ENCODE measurements around the gene SLBP.
A peak's percentile ranks its signal among the peaks of the same experiment; 100 is the strongest.

SLBP gene

DNA sequence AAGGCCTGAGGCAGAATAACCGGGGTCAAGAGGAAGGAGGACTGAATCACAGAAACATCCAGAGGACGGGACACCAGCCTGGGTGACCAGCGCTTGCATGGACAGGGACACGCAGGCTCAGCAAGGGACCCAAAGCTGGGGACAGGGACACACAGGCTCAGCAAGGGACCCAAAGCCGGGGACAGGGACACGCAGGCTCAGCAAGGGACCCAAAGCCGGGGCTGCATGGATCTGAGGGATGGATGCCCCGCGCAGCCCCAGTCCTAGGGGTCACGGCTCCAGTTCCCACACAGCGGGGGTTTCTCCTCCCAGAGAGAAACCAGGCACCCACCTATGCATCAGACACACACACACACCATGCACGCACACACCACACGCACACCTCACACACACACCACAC is 60.5 kb downstream of the SLBP start:
- DNase-seq (ENCODE audit: low spot score) = no peak

DNA sequence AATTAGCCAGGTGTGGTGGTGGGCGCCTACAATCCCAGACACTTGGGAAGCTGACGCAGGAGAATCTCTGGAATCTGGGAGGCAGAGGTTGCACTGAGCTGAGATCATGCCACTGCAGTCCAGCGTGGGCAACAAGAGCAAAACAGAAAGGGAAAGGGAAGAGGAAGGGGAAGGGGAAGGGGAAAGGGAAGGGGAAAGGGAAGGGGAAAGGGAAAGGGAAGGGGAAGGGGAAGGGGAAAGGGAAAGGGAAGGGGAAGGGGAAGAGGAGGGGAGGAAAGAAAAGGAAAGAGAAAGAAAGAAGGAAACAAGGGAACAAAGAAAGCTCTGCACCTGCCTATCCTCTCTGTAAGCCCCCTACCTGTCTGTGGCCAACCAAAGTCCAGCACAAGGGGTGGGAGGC is 63.2 kb downstream of the SLBP start:
- DNase-seq (ENCODE audit: low spot score) = no peak

DNA sequence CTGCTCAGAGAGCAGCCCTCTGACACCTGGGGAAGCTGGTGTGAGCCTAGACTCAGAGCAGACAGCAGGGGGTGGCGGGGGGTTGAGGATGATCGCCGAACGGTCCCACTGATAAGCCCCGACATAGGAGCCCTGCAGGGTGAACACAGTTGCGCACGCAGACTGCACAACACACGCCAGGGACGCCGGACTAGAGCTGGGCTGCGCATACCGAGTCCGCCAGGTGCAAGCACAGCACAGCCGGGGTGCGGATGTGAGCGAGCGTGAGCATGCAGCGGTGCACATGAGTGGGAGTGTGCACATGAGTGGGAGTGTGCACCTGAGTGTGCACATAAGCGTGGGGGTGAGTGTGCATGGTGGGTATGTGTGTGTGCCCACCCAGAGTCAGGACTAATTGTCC is 64.7 kb downstream of the SLBP start:
- DNase-seq (ENCODE audit: low spot score) = no peak

DNA sequence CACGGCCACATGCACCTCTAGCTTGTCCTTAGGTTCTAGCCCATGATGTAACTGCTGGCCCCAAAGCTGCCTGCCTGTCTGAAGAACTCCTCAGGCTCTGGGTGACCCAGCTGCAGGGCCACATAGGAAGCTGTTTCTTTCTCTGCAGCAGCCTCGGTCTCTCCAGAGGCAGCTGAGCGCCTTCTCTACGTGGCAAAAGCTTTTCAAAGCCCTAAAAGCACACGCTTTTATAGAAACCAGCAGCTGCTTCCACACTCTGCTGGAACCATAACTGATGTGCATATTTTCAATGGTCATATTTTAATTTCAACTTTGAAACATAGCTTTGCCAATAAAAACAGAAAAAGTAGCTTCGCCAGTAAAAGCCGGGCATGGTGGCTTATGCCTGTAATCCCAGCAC is 65.4 kb downstream of the SLBP start:
- DNase-seq (ENCODE audit: low spot score) = no peak

DNA sequence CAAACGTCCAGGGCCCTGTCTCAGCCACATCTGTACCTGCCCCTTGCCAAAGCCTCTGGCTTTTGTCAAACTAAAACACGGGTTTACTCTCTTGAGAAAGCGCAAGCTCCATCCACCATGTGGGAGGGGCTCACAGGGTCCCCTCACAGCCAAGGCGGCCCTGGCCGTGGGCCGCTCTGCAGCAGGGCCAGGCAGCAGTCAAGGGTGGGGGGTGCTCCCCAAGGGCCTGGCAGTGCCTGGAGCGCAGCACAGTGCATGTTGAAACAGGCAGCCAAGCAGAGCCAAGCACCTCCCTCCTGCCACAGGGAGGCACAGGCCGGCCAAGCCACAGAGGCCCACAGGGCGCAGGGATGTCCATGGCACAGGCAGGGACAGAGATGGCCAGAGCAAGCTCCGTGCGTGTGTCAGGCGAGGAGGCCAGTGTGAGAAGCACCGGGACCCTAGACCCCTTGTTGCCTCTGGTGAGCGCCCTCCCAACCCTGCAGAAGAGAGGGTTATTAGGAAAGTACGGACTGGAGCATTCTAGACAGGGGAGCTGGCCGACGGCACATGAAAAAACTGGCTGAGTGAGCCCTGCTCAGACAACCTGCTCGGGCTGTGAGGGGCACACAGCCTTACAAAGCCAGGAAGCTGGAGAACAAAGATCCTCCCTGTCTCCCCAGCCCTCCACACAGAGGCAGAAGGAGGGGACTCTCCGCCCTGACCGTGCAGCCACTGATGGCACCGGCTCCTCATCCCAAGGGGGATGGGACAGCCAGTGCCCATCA is 67.0 kb downstream of the SLBP start:
- DNase-seq (ENCODE audit: low spot score) = peak; percentile 95

DNA sequence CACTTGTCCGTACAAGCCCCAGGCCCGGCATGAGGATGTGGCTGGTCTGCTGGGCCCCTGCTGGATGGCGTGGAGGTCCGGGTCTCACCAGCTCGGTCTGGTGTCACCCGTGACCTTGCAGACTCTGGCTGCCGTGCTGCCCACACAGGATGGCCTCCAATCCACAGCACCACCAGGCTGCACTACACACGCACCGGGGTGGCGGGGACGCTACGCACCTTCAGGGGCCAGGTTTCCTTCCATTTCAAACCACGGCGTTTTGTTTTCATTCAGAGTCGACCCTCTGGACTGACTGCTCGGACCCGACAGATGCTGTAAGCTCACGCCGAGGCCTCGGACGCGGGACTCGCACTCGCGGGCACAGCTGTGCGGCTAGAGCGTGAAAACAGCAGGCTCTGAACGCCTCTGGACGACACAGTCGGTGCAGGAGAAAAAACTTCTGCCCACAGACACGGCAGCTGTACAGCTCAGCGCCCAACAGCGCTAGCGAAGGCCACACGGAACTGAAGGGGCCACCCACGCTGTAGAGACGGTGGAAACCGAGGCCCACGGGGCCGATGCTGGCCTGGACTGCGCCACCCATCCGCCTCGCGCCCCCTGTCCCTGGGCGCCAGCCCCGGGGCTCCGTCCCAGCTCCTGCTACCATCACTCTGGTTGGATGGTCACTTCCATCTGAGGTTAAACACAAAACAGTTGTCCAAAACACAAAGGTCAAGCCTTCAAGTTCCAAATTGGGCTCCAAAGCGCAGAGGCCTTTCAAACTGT is 68.0 kb downstream of the SLBP start:
- no peak for DNase-seq (ENCODE audit: low spot score)
